Activated CD4-positive, CD25-positive, alpha-beta regulatory T cell treated with anti-CD3 and anti-CD28 coated beads, Interleukin-2, amount 50 U/mL, for 16 hours (primary cell): Measurements from ENCODE around the gene BLM.
"Not testable (repeated sequence)": the region's sequence is repeated elsewhere in the genome, so short reads cannot be mapped to it uniquely, and the experiment has no call there.

ENCODE experiments used
- DNase-seq: peaks from one replicate; pipeline ENCODE4 v3.0.0-alpha.2; 2020; ENCODE audit warnings: low read depth, low spot score

The BLM gene

GRCh38 chr15:90845201-90845949 is 128.2 kb downstream of the BLM start:
- DNase-seq = no peak

GRCh38 chr15:90849424-90849823 is 132.3 kb downstream of the BLM start:
- not testable (repeated sequence) for DNase-seq

- DNase-seq = no peak
Measured at GRCh38 chr15:90851114-90851513, 134.0 kb downstream of the BLM start.

GRCh38 chr15:90851940-90852339 is 134.8 kb downstream of the BLM start:
- DNase-seq = no peak

- no peak for DNase-seq
Measured at GRCh38 chr15:90855139-90855538, 138.0 kb downstream of the BLM start.

GRCh38 chr15:90857337-90857736 is 140.2 kb downstream of the BLM start:
- no peak for DNase-seq

GRCh38 chr15:90857883-90858443 is 140.8 kb downstream of the BLM start:
- DNase-seq = no peak

- DNase-seq = no peak
Measured at GRCh38 chr15:90859234-90860131, 142.3 kb downstream of the BLM start.

GRCh38 chr15:90860450-90860849 is 143.3 kb downstream of the BLM start:
- no peak for DNase-seq

- DNase-seq = no peak
Measured at GRCh38 chr15:90860942-90861675, 144.0 kb downstream of the BLM start.

- no peak for DNase-seq
Measured at GRCh38 chr15:90862487-90862886, 145.3 kb downstream of the BLM start.

- DNase-seq = no peak
Measured at GRCh38 chr15:90862964-90863778, 146.0 kb downstream of the BLM start.

- DNase-seq = no peak
Measured at GRCh38 chr15:90863987-90864386, 146.8 kb downstream of the BLM start.

- no peak for DNase-seq
Measured at GRCh38 chr15:90864507-90864906, 147.4 kb downstream of the BLM start.

GRCh38 chr15:90865702-90866101 is 148.6 kb downstream of the BLM start:
- DNase-seq = no peak
